NCI-H446 (cell line): ENCODE data around the gene FBXO5.

Experiments
- DNase-seq, 2 experiments: peaks; one replicate each; lab custom pipeline; 2025; lab: John Stamatoyannopoulos, UW

The FBXO5 gene

GRCh38 chr6:152950240-152950639 lies 32.6 kb downstream of the FBXO5 start:
- no peak for DNase-seq

- peak in 1 of 2 experiments; percentile 23 for DNase-seq
Observed at GRCh38 chr6:152948150-152948768, 34.6 kb downstream of the FBXO5 start.

DNA sequence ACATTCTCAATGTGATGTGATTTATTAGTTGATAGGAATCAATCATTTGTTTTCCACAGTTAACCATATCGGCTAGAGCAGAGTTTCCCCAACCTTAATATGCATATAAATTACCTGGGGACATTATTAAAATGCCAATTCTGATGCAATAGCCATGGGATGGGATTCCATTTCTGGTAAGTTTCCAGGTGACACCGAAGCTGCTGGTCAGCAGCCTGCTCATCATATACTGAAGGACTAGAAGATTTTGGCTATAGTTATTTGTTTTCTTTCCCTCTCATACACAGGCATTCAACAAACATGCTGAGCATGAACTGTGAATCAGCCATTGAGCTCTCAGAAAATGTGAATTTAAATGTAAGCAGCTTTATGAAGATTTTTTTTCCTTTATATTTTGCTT lies 35.8 kb downstream of the FBXO5 start:
- no peak for DNase-seq

DNA sequence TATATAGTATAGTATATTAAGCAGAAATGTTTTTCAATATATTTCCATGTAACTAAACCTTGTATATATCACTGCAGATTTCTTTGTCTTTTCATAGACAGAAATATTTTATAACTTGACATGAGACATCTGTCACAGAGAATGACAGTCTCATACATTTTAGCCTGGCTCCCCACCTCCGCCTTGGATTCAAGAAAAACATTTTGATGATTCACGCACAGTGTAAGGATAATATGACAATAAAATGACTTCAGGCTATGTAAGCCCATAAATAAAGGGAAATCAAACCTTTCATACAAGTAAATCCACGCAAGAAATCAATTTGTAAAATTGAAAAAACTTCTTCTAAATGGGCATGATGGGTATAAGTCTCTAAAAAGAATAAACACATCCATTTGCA lies 36.4 kb downstream of the FBXO5 start:
- DNase-seq, result no peak

- DNase-seq, result no peak
Observed at GRCh38 chr6:152943260-152943897, 39.5 kb downstream of the FBXO5 start.

DNA sequence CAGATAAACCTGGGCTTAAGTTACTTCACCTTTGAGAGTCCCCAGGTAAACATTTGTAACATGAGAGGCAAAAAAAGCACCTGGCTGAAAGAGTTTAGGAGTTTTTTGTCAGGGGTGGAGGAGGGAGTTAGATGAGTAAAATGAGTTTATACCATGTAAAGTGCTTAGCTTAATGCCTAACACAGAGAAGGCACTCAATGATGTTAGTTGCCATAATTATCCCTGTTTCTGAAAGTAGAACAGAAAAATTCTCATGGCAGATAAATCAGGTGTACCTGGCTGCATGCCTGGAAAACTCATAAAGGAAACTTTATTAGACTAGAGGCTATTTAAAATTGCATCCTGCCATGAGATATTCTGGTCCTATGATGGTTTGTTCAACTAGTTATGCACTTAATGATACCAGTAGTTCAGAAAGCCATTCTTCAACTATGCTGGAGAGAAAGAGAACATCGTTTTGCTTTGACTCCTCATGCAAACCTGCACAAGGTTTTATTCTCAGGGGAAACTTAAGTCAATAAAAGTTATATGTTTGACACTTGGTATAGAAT lies 40.4 kb downstream of the FBXO5 start:
- no peak for DNase-seq

- no peak for DNase-seq
Observed at GRCh38 chr6:152941746-152942145, 41.1 kb downstream of the FBXO5 start.

DNA sequence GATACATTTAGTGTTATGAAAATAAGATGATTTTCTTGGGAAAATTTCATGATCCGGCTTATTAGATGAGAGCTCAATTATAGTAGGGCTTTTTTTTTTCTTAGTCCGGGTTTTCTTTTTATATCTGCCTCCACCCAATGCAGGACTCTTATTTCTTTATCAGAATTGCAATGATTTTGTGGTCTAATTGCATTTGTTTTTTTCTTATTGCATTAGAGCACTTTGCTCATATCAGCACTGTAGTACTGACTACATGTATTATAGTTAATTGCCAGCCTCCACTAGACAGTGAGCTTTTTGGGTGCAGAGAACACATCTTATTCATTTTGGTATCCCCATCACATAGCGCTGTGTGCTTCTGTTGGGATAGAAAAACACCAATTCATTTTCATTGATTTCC lies 50.0 kb downstream of the FBXO5 start:
- DNase-seq, result no peak

GRCh38 chr6:152922706-152923105 lies 60.1 kb downstream of the FBXO5 start:
- DNase-seq, result no peak
